ENCODE data around the gene TRPC6.

DNA sequence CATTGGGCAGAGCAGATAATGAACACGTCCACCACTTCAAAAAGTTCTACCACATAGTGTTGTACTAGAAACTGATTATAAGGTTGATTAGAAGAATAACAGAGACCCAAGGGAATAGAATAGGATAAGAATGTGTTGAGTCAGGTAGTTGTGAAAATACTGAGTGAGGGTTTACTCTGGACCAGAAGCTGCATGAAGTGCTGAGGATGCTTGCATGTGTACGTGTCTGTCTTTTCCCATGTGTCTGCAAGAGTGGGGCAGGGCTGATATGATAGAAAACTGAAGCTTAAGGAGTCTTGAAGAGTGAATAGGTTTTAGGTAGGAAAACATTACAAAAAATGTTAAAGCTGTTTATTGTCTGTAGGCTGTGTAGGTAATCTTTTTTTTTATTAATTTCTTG is 20.6 kb downstream of the TRPC6 start:
- TF ChIP-seq, protein P1, sequence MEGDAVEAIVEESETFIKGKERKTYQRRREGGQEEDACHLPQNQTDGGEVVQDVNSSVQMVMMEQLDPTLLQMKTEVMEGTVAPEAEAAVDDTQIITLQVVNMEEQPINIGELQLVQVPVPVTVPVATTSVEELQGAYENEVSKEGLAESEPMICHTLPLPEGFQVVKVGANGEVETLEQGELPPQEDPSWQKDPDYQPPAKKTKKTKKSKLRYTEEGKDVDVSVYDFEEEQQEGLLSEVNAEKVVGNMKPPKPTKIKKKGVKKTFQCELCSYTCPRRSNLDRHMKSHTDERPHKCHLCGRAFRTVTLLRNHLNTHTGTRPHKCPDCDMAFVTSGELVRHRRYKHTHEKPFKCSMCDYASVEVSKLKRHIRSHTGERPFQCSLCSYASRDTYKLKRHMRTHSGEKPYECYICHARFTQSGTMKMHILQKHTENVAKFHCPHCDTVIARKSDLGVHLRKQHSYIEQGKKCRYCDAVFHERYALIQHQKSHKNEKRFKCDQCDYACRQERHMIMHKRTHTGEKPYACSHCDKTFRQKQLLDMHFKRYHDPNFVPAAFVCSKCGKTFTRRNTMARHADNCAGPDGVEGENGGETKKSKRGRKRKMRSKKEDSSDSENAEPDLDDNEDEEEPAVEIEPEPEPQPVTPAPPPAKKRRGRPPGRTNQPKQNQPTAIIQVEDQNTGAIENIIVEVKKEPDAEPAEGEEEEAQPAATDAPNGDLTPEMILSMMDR (conservative IDR thresholded peaks at IDR 0.05; ENCODE audit: low read depth, low read length) = no peak
- TF ChIP-seq EZH2 (IDR thresholded peaks at IDR 0.05; ENCODE audit: low read length, unreplicated experiment) = no peak

All from PC-3 (cell line).